Measurements from ENCODE around the gene PDCD4. TPM values are rescaled to one million over a fixed set of nuclear protein-coding genes. Genes with fewer than 3 reads are reported as not detected.

Gene PDCD4
- total and polyA plus RNA-seq, 2 of the 4 experiments (the other 2 are of a cell fraction): 10.9 to 49.7 TPM

- H2AK5ac ChIP-seq (ENCODE audit: low read depth, low read length): no peak overlapping the region
- H2BK20ac ChIP-seq (ENCODE audit: low read depth, low read length): no peak overlapping the region
- H3K79me1 ChIP-seq (ENCODE audit: low read depth in 1 of 2, low read length in 2 of 2): no peaks in the 10 kb centered on the region
- no peak overlapping the region for H2BK120ac ChIP-seq (ENCODE audit: low read depth, low read length)
- ChIA-PET POLR2A (ENCODE audit: unreplicated experiment) (no interaction called here), CTCF (interaction anchor here (0.6 to 1.5 kb wide), 3 partner anchors 9 to 1455 kb away, joined by 4 to 7 read pairs (median 4); no protein-coding TSS in a partner anchor)
- H2BK15ac ChIP-seq (ENCODE audit: low read depth, low read length): no peak overlapping the region
- H3K4ac ChIP-seq (ENCODE audit: low read depth, low read length): no peak overlapping the region
- H2AFZ ChIP-seq (replicated peaks; ENCODE audit: low read length, poor library complexity): no peak overlapping the region
- H4K5ac ChIP-seq (ENCODE audit: low read depth, low read length): no peak overlapping the region
- WGBS, 2 experiments (ENCODE audit: extremely low coverage in 2 of 2, insufficient read length in 1 of 2): 100% methylated on average over 1 of the region's 4 CpGs; no CpG with 5 or more reads in 1 of the 2 experiments
- no peak overlapping the region for H4K91ac ChIP-seq (ENCODE audit: insufficient read depth, low read depth, low read length)
- H2AK9ac ChIP-seq (replicated peaks; ENCODE audit: low read depth, low read length, poor library complexity): no peak overlapping the region
- dilution Hi-C loops (cut with HindIII; ENCODE audit: low sequenced_read_pairs, unreplicated experiment) (no loop called here), in situ Hi-C loops (cut with MboI; ENCODE audit: low sequenced_read_pairs) (no loop called here), intact Hi-C loops (cut with micrococcal nuclease) (no loop called here)
- H4K20me1 ChIP-seq (ENCODE audit: insufficient read depth, low read length): no peaks in the 10 kb centered on the region
- no peaks in the 10 kb centered on the region; the same call in 1 of the 2 replicates for H3K9me1 ChIP-seq (ENCODE audit: insufficient read depth, low read length)
- no peaks in the 10 kb centered on the region for H3K36me3 ChIP-seq (ENCODE audit: control insufficient read depth, insufficient read depth, low read length)
- H3K4me3 ChIP-seq (ENCODE audit: insufficient read depth, low read depth, low read length): no peak overlapping the region
- H3K14ac ChIP-seq (replicated peaks; ENCODE audit: low read depth, low read length): no peak overlapping the region
- ATAC-seq (ENCODE audit: low read depth) (no peak), DNase-seq (no peak)
- no peak overlapping the region for H4K8ac ChIP-seq (ENCODE audit: low read depth in 2 of 2, low read length in 2 of 2)
- H3K27me3 ChIP-seq (ENCODE audit: control insufficient read depth, insufficient read depth, low read length): peaks cover 21% of the 10 kb centered on the region
- TF ChIP-seq FOS (IDR thresholded peaks at IDR 0.05; ENCODE audit: low read depth, low read length): no peak
- TF ChIP-seq MAZ (IDR thresholded peaks at IDR 0.05; ENCODE audit: borderline replicate concordance, low read depth, low read length): no peak
- TF ChIP-seq MAFK (IDR thresholded peaks at IDR 0.05; ENCODE audit: low read depth, low read length): no peak
- no peak for TF ChIP-seq USF2 (IDR thresholded peaks at IDR 0.05; ENCODE audit: low read depth, low read length)
- TF ChIP-seq CEBPB (IDR thresholded peaks at IDR 0.05; ENCODE audit: low read depth, low read length): no peak
- no peak for TF ChIP-seq CHD1 (IDR thresholded peaks at IDR 0.05; ENCODE audit: low read depth, low read length)
- TF ChIP-seq MXI1 (IDR thresholded peaks at IDR 0.05; ENCODE audit: borderline replicate concordance, low read depth, low read length): no peak
- TF ChIP-seq BHLHE40 (IDR thresholded peaks at IDR 0.05; ENCODE audit: low read depth, low read length): no peak
- no peak for TF ChIP-seq RFX5 (IDR thresholded peaks at IDR 0.05; ENCODE audit: low read depth, low read length)
- no peak for TF ChIP-seq SMC3 (IDR thresholded peaks at IDR 0.05; ENCODE audit: low read depth, low read length)
- no peak for TF ChIP-seq POLR2A (IDR thresholded peaks at IDR 0.05; ENCODE audit: low read depth, low read length)
- TF ChIP-seq ELK1 (IDR thresholded peaks at IDR 0.05; ENCODE audit: borderline replicate concordance, low read depth, low read length): no peak
- TF ChIP-seq RCOR1 (IDR thresholded peaks at IDR 0.05; ENCODE audit: insufficient replicate concordance, low read length): no peak
- no peak for TF ChIP-seq CTCF (conservative IDR thresholded peaks at IDR 0.05; ENCODE audit: low read depth, low read length)
- no peak for TF ChIP-seq RAD21 (IDR thresholded peaks at IDR 0.05; ENCODE audit: low read length)
- TF ChIP-seq NFE2L2 (IDR thresholded peaks at IDR 0.05; ENCODE audit: low read depth, low read length): no peak
- no peak overlapping the region for H2BK5ac ChIP-seq (ENCODE audit: low read depth, low read length, poor library complexity, severe bottlenecking)
- no TSS peak for BruUV-seq (replicated peaks)
- no peak overlapping the region for H3K9ac ChIP-seq (ENCODE audit: low read depth, low read length)
- H3K18ac ChIP-seq (ENCODE audit: low read depth, low read length): no peak overlapping the region
- H3K4me2 ChIP-seq (ENCODE audit: low read depth, low read length): no peak overlapping the region
- no peak overlapping the region for H3K27ac ChIP-seq (ENCODE audit: insufficient read depth, low read length)
- no peak overlapping the region for H3K56ac ChIP-seq (ENCODE audit: extremely low read depth, insufficient read depth, low read length)
- H3K23ac ChIP-seq (ENCODE audit: low read depth, low read length): no peak overlapping the region
- H3K9me3 ChIP-seq (ENCODE audit: control insufficient read depth, insufficient read depth, low read length): no peaks in the 10 kb centered on the region
- peaks cover 6% of the 10 kb centered on the region; the same call in 1 of the 2 replicates for H3K4me1 ChIP-seq (ENCODE audit: control insufficient read depth, insufficient read depth, low read length)
Measured at GRCh38 chr10:110852947-110853346, 18.8 kb upstream of the PDCD4 start.

All from IMR-90 (cell line).